GM12878 (cell line): Measurements from ENCODE around the gene ABTB1. TPM values are rescaled to one million over a fixed set of nuclear protein-coding genes. Genes with fewer than 3 reads are reported as not detected.

Source experiments
- ATAC-seq: fragments of 200-7000 bp; cut with Tn5 transposase; 3 replicates; pipeline ENCODE4 v1.9.1; 2020; ENCODE audit warnings: mild to moderate bottlenecking, moderate library complexity
- BruUV-seq: library from RNA; stranded (reverse); fragments of 400-500 nt; replicated peaks from 2 replicates; lab custom pipeline; 2021; lab: Mats Ljungman, UMichigan
- CTCF ChIA-PET: fragments of 300-600 bp; sonication (Branson Sonifier 250); formaldehyde crosslinking; extraction: SDS; loops from one replicate; lab custom pipeline; 2021; ENCODE audit warnings: inconsistent platforms; lab: Yijun Ruan, JAX
- POLR2A ChIA-PET: fragments of 350-600 bp; formaldehyde crosslinking; extraction: SDS; loops from one replicate; lab custom pipeline; 2021; ENCODE audit warnings: inconsistent platforms; lab: Charles Lee
- RAD21 ChIA-PET: fragments of 300-600 bp; sonication (Branson Sonifier 250); formaldehyde crosslinking; loops from one replicate; lab custom pipeline; 2023; ENCODE audit warnings: antibody characterized with exemption; ENCODE audit not compliant: unreplicated experiment; lab: Charles Lee
- SMC1A ChIA-PET: fragments of 300-600 bp; sonication (Branson Sonifier 250); formaldehyde crosslinking; loops from one replicate; lab custom pipeline; 2023; ENCODE audit not compliant: unreplicated experiment, uncharacterized antibody; lab: Charles Lee
- DNase-seq: peaks from one replicate; pipeline ENCODE4 v3.0.0-alpha.2; 2011; ENCODE audit warnings: low read depth, low spot score
- FAIRE-seq: peaks from 3 replicates; lab custom pipeline; 2011; peaks lifted over from hg19 to GRCh38; lab: Jason Lieb, UNC
- H2AFZ ChIP-seq: 2 replicates; pipeline ENCODE4 v1.6.0; 2011; ENCODE audit warnings: low read depth, low read length, control low read depth; ENCODE audit not compliant: control insufficient read depth
- H3K27ac ChIP-seq: 2 replicates; pipeline ENCODE4 v1.5.1; 2011; ENCODE audit warnings: control low read depth; ENCODE audit not compliant: control insufficient read depth, insufficient read depth
- H3K27me3 ChIP-seq, 2 experiments: replicated peaks in 1 of 2; 2 replicates each; pipeline versions ENCODE4 v1.6.0 to v1.6.1; 2011; ENCODE audit warnings: low read length in 1 of 2; ENCODE audit not compliant: control insufficient read depth in 2 of 2, insufficient read depth in 2 of 2
- H3K36me3 ChIP-seq, 2 experiments: 2 replicates each; pipeline ENCODE4 v1.5.1; 2011; ENCODE audit warnings: low read length in 1 of 2; ENCODE audit not compliant: control insufficient read depth in 2 of 2, insufficient read depth in 2 of 2
- H3K4me1 ChIP-seq: 2 replicates; pipeline ENCODE4 v1.6.1; 2011; ENCODE audit warnings: mild to moderate bottlenecking, low read length, moderate library complexity, mixed read lengths; ENCODE audit not compliant: control insufficient read depth, insufficient read depth
- H3K4me2 ChIP-seq: 2 replicates; pipeline ENCODE4 v1.6.0; 2011; ENCODE audit warnings: control low read depth; ENCODE audit not compliant: control insufficient read depth, insufficient read depth
- H3K4me3 ChIP-seq: fragments of 200-600 bp; sonication (generic); 2 replicates; pipeline ENCODE4 v1.5.1; 2016
- H3K79me2 ChIP-seq: 2 replicates; pipeline ENCODE4 v1.6.0; 2011; ENCODE audit warnings: low read length; ENCODE audit not compliant: control insufficient read depth, insufficient read depth
- H3K9ac ChIP-seq: 2 replicates; pipeline ENCODE4 v1.8.0; 2011; ENCODE audit warnings: low read length, control low read depth, mixed read lengths; ENCODE audit not compliant: control insufficient read depth, insufficient read depth
- H3K9me3 ChIP-seq: replicated peaks from 3 replicates; pipeline ENCODE4 v1.5.1; 2011; ENCODE audit warnings: mild to moderate bottlenecking, low read length; ENCODE audit not compliant: control insufficient read depth, insufficient read depth
- H4K20me1 ChIP-seq: 2 replicates; pipeline ENCODE4 v1.6.0; 2011; ENCODE audit not compliant: control insufficient read depth, insufficient read depth
- CBFB ChIP-seq: IDR thresholded peaks from 2 replicates; pipeline ENCODE4 v1.6.1; 2016; ENCODE audit warnings: antibody characterized with exemption, low read depth
- FOXK2 ChIP-seq: fragments of 450-650 bp; IDR thresholded peaks from 2 replicates; pipeline ENCODE4 v1.6.1; 2017; ENCODE audit warnings: mild to moderate bottlenecking, moderate library complexity
- IRF5 ChIP-seq: fragments of 450-650 bp; IDR thresholded peaks from 2 replicates; pipeline ENCODE4 v1.6.1; 2017; ENCODE audit warnings: borderline replicate concordance
- MAX ChIP-seq: IDR thresholded peaks from 2 replicates; pipeline ENCODE4 v1.6.1; 2012; ENCODE audit warnings: low read depth, low read length, improper control_type of control experiment
- MEF2A ChIP-seq: IDR thresholded peaks from 2 replicates; pipeline ENCODE4 v1.6.1; 2011; ENCODE audit warnings: low read depth, mild to moderate bottlenecking, low read length, moderate library complexity; ENCODE audit not compliant: insufficient read depth
- NFIC ChIP-seq: IDR thresholded peaks from 2 replicates; pipeline ENCODE4 v1.6.1; 2012; ENCODE audit warnings: low read depth, mild to moderate bottlenecking, inconsistent platforms, low read length, moderate library complexity
- POLR2AphosphoS2 ChIP-seq: IDR thresholded peaks from 2 replicates; pipeline ENCODE4 v1.6.1; 2011; ENCODE audit warnings: low read depth, mild to moderate bottlenecking, low read length, improper control_type of control experiment, moderate library complexity
- RFX5 ChIP-seq: IDR thresholded peaks from 2 replicates; pipeline ENCODE4 v1.6.1; 2011; ENCODE audit warnings: low read depth, low read length, improper control_type of control experiment
- SMAD5 ChIP-seq: IDR thresholded peaks from 2 replicates; pipeline ENCODE4 v1.6.1; 2016; ENCODE audit warnings: antibody characterized with exemption, low read depth
- STAT3 ChIP-seq: IDR thresholded peaks from 2 replicates; pipeline ENCODE4 v1.6.1; 2011; ENCODE audit warnings: low read depth, low read length, improper control_type of control experiment
- ZBED1 ChIP-seq: IDR thresholded peaks from 2 replicates; pipeline ENCODE4 v1.6.1; 2016; ENCODE audit warnings: borderline replicate concordance
- ZNF217 ChIP-seq: fragments of 450-650 bp; IDR thresholded peaks from 2 replicates; pipeline ENCODE4 v1.6.1; 2017; ENCODE audit warnings: antibody characterized with exemption, mild to moderate bottlenecking
- WGBS: methylation state at CpG from one replicate; pipeline ENCODE4 v1.1.6; 2016; ENCODE audit warnings: low lambda C conversion rate; ENCODE audit not compliant: insufficient replicate concordance, insufficient coverage; ENCODE audit errors: missing lambda C conversion rate; 5-methylcytosine and 5-hydroxymethylcytosine counted together
- in situ Hi-C: fragments of 300-500 bp; cut with MboI; formaldehyde crosslinking; loops from 9 replicates; pipeline ENCODE4 v1.14.3; 2018; ENCODE audit warnings: mixed read lengths
- intact Hi-C: fragments of 100-400 bp; cut with micrococcal nuclease; formaldehyde crosslinking; loops from one replicate; pipeline ENCODE4 v1.14.2; 2022; ENCODE audit not compliant: unreplicated experiment
- polyA plus RNA-seq, 11 experiments: library from polyadenylated mRNA; depleted of rRNA in 4 of 11; unstranded in 6 of 11; stranded (reverse) in 5 of 11; fragments of >200 nt; fragmentation: Nextera tagmentation in 4 of 11; fragmentation: Illumina TruSeq in 1 of 11; extraction: Ambion mirVana in 4 of 11; extraction: Trizol in 1 of 11; gene quantifications; 1 replicate in 1 of 11; 2 replicates in 10 of 11; pipeline versions ENCODE4 v1.2.1 to v1.2.3, GENCODE V29; 2011 to 2016; ENCODE audit warnings: inconsistent platforms in 2 of 11, missing spikeins in 2 of 11, low read depth in 1 of 11
- total RNA-seq, 4 experiments: library from RNA; depleted of rRNA in 3 of 4; stranded (reverse); fragments of >200 nt in 3 of 4; fragmentation: Illumina TruSeq in 1 of 4; extraction: Trizol in 1 of 4; gene quantifications; 2 replicates each; pipeline versions ENCODE4 v1.2.1 to v1.2.3, GENCODE V29; 2013 to 2021
- TF ChIP-seq, protein P1 (sequence below): fragments of 450-650 bp; IDR thresholded peaks from 2 replicates; pipeline ENCODE4 v1.6.1; 2017; ENCODE audit warnings: mild to moderate bottlenecking, moderate library complexity
- TF ChIP-seq, protein P2 (sequence below): IDR thresholded peaks from 2 replicates; pipeline ENCODE4 v1.6.1; 2011; ENCODE audit warnings: mild to moderate bottlenecking, low read depth, low read length, moderate library complexity; ENCODE audit not compliant: insufficient replicate concordance
- TF ChIP-seq, protein P3 (sequence below): IDR thresholded peaks from 2 replicates; pipeline ENCODE4 v1.6.1; 2011; ENCODE audit warnings: low read depth, mild to moderate bottlenecking, low read length, moderate library complexity, borderline replicate concordance; ENCODE audit errors: extremely low read depth

The ABTB1 gene
- total and polyA plus RNA-seq, 10 of the 15 experiments (the other 5 are each of a cell fraction or from before 2014, with no cell fraction given): 0.11 to 10.2 (median 7.1) TPM

GRCh38 chr3:127684871-127685707 is 12.3 kb downstream of the ABTB1 start:
- ChIA-PET SMC1A (no interaction called here), RAD21 (interaction anchor here (1.2 kb wide), 1 partner anchor 151 kb away, joined by 3 read pairs; no protein-coding TSS in a partner anchor), POLR2A (no interaction called here), CTCF (interaction anchor here (1.2 kb wide), 1 partner anchor 11 kb away, joined by 5 read pairs; no protein-coding TSS in a partner anchor)
- no peak overlapping the region for H3K4me3 ChIP-seq
- H3K9me3 ChIP-seq: no peaks in the 10 kb centered on the region
- H3K9ac ChIP-seq: no peak overlapping the region
- H3K27me3 ChIP-seq: no peaks in the 10 kb centered on the region
- no peak overlapping the region for H2AFZ ChIP-seq
- WGBS: 45% methylated on average over 22 of the region's 22 CpGs
- H3K4me2 ChIP-seq: no peak overlapping the region
- BruUV-seq: no TSS peak
- intact Hi-C loops: no loop called here
- no peak overlapping the region for H3K27ac ChIP-seq
- DNase-seq (no peak), FAIRE-seq (no peak), ATAC-seq (peak; percentile 55)
- no peaks in the 10 kb centered on the region for H3K79me2 ChIP-seq
- H4K20me1 ChIP-seq: no peaks in the 10 kb centered on the region
- in situ Hi-C loops: no loop called here
- TF ChIP-seq SMAD5: no peak
- no peak for TF ChIP-seq MAX
- TF ChIP-seq MEF2A: no peak
- no peak for TF ChIP-seq CBFB
- no peak for TF ChIP-seq IRF5
- TF ChIP-seq RFX5: no peak
- TF ChIP-seq, protein P1, sequence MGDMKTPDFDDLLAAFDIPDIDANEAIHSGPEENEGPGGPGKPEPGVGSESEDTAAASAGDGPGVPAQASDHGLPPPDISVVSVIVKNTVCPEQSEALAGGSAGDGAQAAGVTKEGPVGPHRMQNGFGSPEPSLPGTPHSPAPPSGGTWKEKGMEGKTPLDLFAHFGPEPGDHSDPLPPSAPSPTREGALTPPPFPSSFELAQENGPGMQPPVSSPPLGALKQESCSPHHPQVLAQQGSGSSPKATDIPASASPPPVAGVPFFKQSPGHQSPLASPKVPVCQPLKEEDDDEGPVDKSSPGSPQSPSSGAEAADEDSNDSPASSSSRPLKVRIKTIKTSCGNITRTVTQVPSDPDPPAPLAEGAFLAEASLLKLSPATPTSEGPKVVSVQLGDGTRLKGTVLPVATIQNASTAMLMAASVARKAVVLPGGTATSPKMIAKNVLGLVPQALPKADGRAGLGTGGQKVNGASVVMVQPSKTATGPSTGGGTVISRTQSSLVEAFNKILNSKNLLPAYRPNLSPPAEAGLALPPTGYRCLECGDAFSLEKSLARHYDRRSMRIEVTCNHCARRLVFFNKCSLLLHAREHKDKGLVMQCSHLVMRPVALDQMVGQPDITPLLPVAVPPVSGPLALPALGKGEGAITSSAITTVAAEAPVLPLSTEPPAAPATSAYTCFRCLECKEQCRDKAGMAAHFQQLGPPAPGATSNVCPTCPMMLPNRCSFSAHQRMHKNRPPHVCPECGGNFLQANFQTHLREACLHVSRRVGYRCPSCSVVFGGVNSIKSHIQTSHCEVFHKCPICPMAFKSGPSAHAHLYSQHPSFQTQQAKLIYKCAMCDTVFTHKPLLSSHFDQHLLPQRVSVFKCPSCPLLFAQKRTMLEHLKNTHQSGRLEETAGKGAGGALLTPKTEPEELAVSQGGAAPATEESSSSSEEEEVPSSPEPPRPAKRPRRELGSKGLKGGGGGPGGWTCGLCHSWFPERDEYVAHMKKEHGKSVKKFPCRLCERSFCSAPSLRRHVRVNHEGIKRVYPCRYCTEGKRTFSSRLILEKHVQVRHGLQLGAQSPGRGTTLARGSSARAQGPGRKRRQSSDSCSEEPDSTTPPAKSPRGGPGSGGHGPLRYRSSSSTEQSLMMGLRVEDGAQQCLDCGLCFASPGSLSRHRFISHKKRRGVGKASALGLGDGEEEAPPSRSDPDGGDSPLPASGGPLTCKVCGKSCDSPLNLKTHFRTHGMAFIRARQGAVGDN: no peak
- TF ChIP-seq, protein P2, sequence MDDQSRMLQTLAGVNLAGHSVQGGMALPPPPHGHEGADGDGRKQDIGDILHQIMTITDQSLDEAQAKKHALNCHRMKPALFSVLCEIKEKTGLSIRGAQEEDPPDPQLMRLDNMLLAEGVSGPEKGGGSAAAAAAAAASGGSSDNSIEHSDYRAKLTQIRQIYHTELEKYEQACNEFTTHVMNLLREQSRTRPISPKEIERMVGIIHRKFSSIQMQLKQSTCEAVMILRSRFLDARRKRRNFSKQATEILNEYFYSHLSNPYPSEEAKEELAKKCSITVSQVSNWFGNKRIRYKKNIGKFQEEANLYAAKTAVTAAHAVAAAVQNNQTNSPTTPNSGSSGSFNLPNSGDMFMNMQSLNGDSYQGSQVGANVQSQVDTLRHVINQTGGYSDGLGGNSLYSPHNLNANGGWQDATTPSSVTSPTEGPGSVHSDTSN: no peak
- no peak for TF ChIP-seq ZNF217
- TF ChIP-seq STAT3: no peak
- no peak for TF ChIP-seq ZBED1
- TF ChIP-seq NFIC: no peak
- TF ChIP-seq POLR2AphosphoS2: no peak
- TF ChIP-seq, protein P3, sequence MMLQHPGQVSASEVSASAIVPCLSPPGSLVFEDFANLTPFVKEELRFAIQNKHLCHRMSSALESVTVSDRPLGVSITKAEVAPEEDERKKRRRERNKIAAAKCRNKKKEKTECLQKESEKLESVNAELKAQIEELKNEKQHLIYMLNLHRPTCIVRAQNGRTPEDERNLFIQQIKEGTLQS: no peak
- no peak for TF ChIP-seq FOXK2
- H3K4me1 ChIP-seq: peaks cover 27% of the 10 kb centered on the region
- H3K36me3 ChIP-seq: peaks cover 0 to under 1% of the 10 kb centered on the region in 2 experiments; a peak in 3 of 4 replicates
